ENCODE measurements around the gene TMIGD1. TPM values are rescaled to one million over a fixed set of nuclear protein-coding genes. Genes with fewer than 3 reads are reported as not detected.

Gene TMIGD1
- total and polyA plus RNA-seq, 2 of the 13 experiments (the other 11 are each of a cell fraction or from before 2014, with no cell fraction given): not detected

DNA sequence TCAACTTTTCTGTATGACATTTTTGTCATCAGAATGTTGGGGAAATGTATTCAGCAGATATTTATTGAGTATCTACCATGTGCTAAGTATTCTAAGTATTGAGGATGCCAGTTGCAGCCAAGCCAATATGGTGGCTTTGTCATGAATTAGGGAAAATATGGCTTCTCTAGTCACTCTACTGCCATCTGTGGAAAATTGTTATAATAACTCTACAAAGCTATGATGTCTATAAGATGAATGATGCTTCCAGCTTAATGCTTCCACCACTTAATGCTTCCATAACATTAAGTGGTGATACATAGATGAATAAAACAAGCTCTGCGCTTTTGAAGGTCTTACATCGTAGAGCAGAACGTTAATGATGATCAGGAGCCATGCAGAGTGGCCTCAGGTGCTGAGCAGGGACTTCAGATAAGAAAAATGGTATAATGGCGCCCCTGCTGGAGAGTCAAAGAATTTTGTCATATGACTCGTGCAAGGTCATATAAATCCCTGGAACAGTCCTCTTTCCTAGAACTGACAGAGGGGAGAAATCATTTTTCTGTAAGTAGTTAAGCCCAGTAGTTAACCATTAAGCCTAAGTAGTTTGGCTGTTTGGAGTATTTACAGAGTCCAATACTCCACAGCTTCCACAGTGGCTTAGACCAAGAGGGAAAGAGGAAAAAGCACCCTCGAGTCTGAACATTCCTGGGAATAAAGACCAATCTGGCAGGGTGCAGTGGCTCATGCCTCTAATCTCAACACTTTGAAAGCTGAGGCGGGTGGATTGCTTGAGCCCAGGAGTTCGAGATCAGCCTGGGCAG, 2.7 kb upstream of the TMIGD1 start (continued):
- TF ChIP-seq, protein P1, sequence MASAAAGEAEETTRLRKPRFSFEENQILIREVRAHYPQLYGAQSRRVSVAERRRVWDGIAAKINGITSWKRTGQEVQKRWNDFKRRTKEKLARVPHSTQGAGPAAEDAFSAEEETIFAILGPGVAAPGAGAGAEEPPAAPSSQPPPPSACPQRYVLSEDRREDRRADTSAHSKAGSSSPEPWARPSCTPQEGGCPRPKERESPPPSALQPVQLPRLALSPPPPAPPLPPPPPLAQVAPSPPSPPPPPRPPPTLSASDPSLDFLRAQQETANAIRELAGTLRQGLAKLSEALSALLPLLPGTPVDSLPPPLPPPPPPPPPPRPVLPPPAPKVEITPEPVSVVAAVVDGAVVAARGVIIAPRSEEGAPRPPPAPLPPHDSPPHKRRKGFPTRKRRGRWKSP (CRISPR knock-in tag; IDR thresholded peaks at IDR 0.05): no peak
- TF ChIP-seq, protein P2, sequence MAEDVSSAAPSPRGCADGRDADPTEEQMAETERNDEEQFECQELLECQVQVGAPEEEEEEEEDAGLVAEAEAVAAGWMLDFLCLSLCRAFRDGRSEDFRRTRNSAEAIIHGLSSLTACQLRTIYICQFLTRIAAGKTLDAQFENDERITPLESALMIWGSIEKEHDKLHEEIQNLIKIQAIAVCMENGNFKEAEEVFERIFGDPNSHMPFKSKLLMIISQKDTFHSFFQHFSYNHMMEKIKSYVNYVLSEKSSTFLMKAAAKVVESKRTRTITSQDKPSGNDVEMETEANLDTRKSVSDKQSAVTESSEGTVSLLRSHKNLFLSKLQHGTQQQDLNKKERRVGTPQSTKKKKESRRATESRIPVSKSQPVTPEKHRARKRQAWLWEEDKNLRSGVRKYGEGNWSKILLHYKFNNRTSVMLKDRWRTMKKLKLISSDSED (CRISPR knock-in tag; IDR thresholded peaks at IDR 0.05): no peak
- TF ChIP-seq MED1 (CRISPR knock-in tag; IDR thresholded peaks at IDR 0.05): peak; percentile 76
- TF ChIP-seq, protein P3, sequence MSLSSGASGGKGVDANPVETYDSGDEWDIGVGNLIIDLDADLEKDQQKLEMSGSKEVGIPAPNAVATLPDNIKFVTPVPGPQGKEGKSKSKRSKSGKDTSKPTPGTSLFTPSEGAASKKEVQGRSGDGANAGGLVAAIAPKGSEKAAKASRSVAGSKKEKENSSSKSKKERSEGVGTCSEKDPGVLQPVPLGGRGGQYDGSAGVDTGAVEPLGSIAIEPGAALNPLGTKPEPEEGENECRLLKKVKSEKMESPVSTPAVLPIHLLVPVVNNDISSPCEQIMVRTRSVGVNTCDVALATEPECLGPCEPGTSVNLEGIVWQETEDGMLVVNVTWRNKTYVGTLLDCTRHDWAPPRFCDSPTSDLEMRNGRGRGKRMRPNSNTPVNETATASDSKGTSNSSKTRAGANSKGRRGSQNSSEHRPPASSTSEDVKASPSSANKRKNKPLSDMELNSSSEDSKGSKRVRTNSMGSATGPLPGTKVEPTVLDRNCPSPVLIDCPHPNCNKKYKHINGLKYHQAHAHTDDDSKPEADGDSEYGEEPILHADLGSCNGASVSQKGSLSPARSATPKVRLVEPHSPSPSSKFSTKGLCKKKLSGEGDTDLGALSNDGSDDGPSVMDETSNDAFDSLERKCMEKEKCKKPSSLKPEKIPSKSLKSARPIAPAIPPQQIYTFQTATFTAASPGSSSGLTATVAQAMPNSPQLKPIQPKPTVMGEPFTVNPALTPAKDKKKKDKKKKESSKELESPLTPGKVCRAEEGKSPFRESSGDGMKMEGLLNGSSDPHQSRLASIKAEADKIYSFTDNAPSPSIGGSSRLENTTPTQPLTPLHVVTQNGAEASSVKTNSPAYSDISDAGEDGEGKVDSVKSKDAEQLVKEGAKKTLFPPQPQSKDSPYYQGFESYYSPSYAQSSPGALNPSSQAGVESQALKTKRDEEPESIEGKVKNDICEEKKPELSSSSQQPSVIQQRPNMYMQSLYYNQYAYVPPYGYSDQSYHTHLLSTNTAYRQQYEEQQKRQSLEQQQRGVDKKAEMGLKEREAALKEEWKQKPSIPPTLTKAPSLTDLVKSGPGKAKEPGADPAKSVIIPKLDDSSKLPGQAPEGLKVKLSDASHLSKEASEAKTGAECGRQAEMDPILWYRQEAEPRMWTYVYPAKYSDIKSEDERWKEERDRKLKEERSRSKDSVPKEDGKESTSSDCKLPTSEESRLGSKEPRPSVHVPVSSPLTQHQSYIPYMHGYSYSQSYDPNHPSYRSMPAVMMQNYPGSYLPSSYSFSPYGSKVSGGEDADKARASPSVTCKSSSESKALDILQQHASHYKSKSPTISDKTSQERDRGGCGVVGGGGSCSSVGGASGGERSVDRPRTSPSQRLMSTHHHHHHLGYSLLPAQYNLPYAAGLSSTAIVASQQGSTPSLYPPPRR (CRISPR knock-in tag; IDR thresholded peaks at IDR 0.05; ENCODE audit: borderline replicate concordance): no peak
- TF ChIP-seq ZNF274 (CRISPR knock-in tag; IDR thresholded peaks at IDR 0.05): no peak
- TF ChIP-seq, protein P4, sequence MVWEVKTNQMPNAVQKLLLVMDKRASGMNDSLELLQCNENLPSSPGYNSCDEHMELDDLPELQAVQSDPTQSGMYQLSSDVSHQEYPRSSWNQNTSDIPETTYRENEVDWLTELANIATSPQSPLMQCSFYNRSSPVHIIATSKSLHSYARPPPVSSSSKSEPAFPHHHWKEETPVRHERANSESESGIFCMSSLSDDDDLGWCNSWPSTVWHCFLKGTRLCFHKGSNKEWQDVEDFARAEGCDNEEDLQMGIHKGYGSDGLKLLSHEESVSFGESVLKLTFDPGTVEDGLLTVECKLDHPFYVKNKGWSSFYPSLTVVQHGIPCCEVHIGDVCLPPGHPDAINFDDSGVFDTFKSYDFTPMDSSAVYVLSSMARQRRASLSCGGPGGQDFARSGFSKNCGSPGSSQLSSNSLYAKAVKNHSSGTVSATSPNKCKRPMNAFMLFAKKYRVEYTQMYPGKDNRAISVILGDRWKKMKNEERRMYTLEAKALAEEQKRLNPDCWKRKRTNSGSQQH (CRISPR knock-in tag; IDR thresholded peaks at IDR 0.05; ENCODE audit: low read depth): no peak
- TF ChIP-seq, protein P5, sequence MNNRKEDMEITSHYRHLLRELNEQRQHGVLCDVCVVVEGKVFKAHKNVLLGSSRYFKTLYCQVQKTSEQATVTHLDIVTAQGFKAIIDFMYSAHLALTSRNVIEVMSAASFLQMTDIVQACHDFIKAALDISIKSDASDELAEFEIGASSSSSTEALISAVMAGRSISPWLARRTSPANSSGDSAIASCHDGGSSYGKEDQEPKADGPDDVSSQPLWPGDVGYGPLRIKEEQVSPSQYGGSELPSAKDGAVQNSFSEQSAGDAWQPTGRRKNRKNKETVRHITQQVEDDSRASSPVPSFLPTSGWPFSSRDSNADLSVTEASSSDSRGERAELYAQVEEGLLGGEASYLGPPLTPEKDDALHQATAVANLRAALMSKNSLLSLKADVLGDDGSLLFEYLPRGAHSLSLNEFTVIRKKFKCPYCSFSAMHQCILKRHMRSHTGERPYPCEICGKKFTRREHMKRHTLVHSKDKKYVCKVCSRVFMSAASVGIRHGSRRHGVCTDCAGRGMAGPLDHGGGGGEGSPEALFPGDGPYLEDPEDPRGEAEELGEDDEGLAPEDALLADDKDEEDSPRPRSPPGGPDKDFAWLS (CRISPR knock-in tag; IDR thresholded peaks at IDR 0.05; ENCODE audit: borderline replicate concordance): no peak
- TF ChIP-seq, protein P6, sequence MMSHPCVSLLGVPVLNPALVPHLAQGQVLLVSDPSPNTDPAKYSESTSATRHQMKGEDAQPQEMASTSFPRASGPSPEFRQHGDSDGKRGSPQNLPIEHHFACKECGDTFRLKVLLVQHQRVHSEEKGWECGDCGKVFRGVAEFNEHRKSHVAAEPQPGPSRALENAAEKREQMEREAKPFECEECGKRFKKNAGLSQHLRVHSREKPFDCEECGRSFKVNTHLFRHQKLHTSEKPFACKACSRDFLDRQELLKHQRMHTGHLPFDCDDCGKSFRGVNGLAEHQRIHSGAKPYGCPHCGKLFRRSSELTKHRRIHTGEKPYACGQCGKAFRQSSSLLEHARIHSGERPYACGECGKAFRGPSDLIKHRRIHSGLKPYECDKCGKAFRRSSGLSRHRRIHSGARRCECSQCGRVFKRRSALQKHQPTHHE (CRISPR knock-in tag; IDR thresholded peaks at IDR 0.05; ENCODE audit: borderline replicate concordance): no peak
- TF ChIP-seq, protein P7, sequence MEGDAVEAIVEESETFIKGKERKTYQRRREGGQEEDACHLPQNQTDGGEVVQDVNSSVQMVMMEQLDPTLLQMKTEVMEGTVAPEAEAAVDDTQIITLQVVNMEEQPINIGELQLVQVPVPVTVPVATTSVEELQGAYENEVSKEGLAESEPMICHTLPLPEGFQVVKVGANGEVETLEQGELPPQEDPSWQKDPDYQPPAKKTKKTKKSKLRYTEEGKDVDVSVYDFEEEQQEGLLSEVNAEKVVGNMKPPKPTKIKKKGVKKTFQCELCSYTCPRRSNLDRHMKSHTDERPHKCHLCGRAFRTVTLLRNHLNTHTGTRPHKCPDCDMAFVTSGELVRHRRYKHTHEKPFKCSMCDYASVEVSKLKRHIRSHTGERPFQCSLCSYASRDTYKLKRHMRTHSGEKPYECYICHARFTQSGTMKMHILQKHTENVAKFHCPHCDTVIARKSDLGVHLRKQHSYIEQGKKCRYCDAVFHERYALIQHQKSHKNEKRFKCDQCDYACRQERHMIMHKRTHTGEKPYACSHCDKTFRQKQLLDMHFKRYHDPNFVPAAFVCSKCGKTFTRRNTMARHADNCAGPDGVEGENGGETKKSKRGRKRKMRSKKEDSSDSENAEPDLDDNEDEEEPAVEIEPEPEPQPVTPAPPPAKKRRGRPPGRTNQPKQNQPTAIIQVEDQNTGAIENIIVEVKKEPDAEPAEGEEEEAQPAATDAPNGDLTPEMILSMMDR (CRISPR knock-in tag; IDR thresholded peaks at IDR 0.05): peak; percentile 80
- TF ChIP-seq CBX5 (CRISPR knock-in tag; IDR thresholded peaks at IDR 0.05; ENCODE audit: borderline replicate concordance): no peak
- TF ChIP-seq MAF1 (CRISPR knock-in tag; IDR thresholded peaks at IDR 0.05; ENCODE audit: borderline replicate concordance): no peak
